Activated T-cell treated with anti-CD3 and anti-CD28 coated beads, Interleukin-2, amount 50 U/mL, for 72 hours (primary cell): ENCODE results near the gene RIPOR1. TPM values are rescaled to one million over a fixed set of nuclear protein-coding genes. Genes with fewer than 3 reads are reported as not detected.
A peak's percentile ranks its signal among the peaks of the same experiment; 100 is the strongest.

ENCODE experiments used
- ATAC-seq, 2 donors: fragments of 150-1000 bp; cut with Tn5 transposase; replicated peaks in 1 of 2; 2 replicates each; pipeline ENCODE4 v1.10.0; 2021; ENCODE audit warnings: moderate library complexity in 2 of 2, mild to moderate bottlenecking in 1 of 2
- DNase-seq, 2 donors: peaks; one replicate each; pipeline ENCODE4 v3.0.0; 2021 to 2022; ENCODE audit warnings: mixed read lengths in 1 of 2
- H3K27ac Mint-ChIP-seq: one replicate; pipeline ENCODE4 v1.8.0; 2022; ENCODE audit warnings: mild to moderate bottlenecking, moderate library complexity, mixed read lengths
- H3K27me3 Mint-ChIP-seq: one replicate; pipeline ENCODE4 v1.8.0; 2022; ENCODE audit warnings: low read depth, mixed read lengths
- H3K36me3 Mint-ChIP-seq, 2 donors: one replicate each; pipeline ENCODE4 v1.8.0; 2022; ENCODE audit warnings: mixed read lengths in 2 of 2, mild to moderate bottlenecking in 1 of 2; ENCODE audit not compliant: insufficient read depth in 2 of 2
- H3K4me1 Mint-ChIP-seq: one replicate; pipeline ENCODE4 v1.8.0; 2022; ENCODE audit warnings: low read depth, mixed read lengths
- H3K4me3 Mint-ChIP-seq, 2 donors: one replicate each; pipeline ENCODE4 v1.8.0; 2022; ENCODE audit warnings: mild to moderate bottlenecking in 2 of 2, mixed read lengths in 2 of 2, moderate library complexity in 2 of 2
- H3K9me3 Mint-ChIP-seq, 2 donors: one replicate each; pipeline ENCODE4 v1.8.0; 2022; ENCODE audit warnings: mixed read lengths in 2 of 2
- total RNA-seq, 2 donors: library from RNA; stranded (reverse); gene quantifications; one replicate each; pipeline ENCODE4 v1.2.3, GENCODE V29; 2022

RIPOR1 gene
- total RNA-seq, 2 donors from 2014 or later: 34.2 to 54.6 TPM

- Mint-ChIP-seq H3K4me1 (peaks cover 38% of the 10 kb centered on the region), H3K4me3 (no peak overlapping the region), H3K27me3 (no peaks in the 10 kb centered on the region), H3K36me3 (no peaks in the 10 kb centered on the region), H3K9me3 (no peaks in the 10 kb centered on the region), H3K27ac (peak overlapping the region; percentile 7)
- ATAC-seq (no peak), DNase-seq (no peak)
Observed at GRCh38 chr16:67593701-67594100, 65.1 kb downstream of the RIPOR1 start.

- no peak for ATAC-seq
- Mint-ChIP-seq H3K4me3 (peak overlapping the region in 1 of 2 donors; percentile 39), H3K36me3 (no peaks in the 10 kb centered on the region), H3K27me3 (no peaks in the 10 kb centered on the region), H3K9me3 (no peaks in the 10 kb centered on the region), H3K4me1 (peaks cover 38% of the 10 kb centered on the region), H3K27ac (peak overlapping the region; percentile 87)
- no peak for DNase-seq
Observed at GRCh38 chr16:67594256-67594915, 65.8 kb downstream of the RIPOR1 start.

GRCh38 chr16:67594956-67595355 is 66.3 kb downstream of the RIPOR1 start:
- peak in 1 of 2 donors; percentile 2 for DNase-seq
- peak in 1 of 2 donors; percentile 84 for ATAC-seq
- H3K4me1 Mint-ChIP-seq: peaks cover 38% of the 10 kb centered on the region

More at GRCh38 chr16:67594956-67595355, 66.3 kb downstream of the RIPOR1 start:
- H3K27me3 Mint-ChIP-seq: no peaks in the 10 kb centered on the region
- no peaks in the 10 kb centered on the region for H3K9me3 Mint-ChIP-seq
- no peaks in the 10 kb centered on the region for H3K36me3 Mint-ChIP-seq
- peak overlapping the region; percentile 58 for H3K27ac Mint-ChIP-seq
- peak overlapping the region in 1 of 2 donors; percentile 39 for H3K4me3 Mint-ChIP-seq

Other genes starting within 250 kb of the RIPOR1 start
- gene PLEKHG4, start 249.3 kb upstream of the RIPOR1 start, total RNA-seq: 10 to 100 TPM; 30.4 to 46.9 TPM
- gene KCTD19, start 202.1 kb upstream of the RIPOR1 start, total RNA-seq: 1 to 10 TPM; 7.9 to 8.5 TPM
- 1 to 10 TPM; 3.1 to 4.4 TPM for gene LRRC36, start 202.0 kb upstream of the RIPOR1 start, total RNA-seq
- under 1 TPM in 1 of 2 donors, not detected in 1; 0.16 TPM for gene TPPP3, start 135.3 kb upstream of the RIPOR1 start, total RNA-seq
- gene ZDHHC1, start 112.4 kb upstream of the RIPOR1 start, total RNA-seq: 1 to 10 TPM; 1.9 to 2.1 TPM
- gene HSD11B2, start 97.7 kb upstream of the RIPOR1 start, total RNA-seq: 1 to 10 TPM in 1 of 2 donors, under 1 TPM in 1; 0.53 to 1.1 TPM
- 10 to 100 TPM; 27.9 to 28.1 TPM for gene ATP6V0D1, start 47.7 kb upstream of the RIPOR1 start, total RNA-seq
- gene AGRP, start 45.3 kb upstream of the RIPOR1 start, total RNA-seq: not detected
- 10 to 100 TPM; 55.5 to 71.1 TPM for gene CTCF, start 33.7 kb downstream of the RIPOR1 start, total RNA-seq
- 100 to 1,000 TPM; 182 to 196 TPM for gene CARMIL2, start 116.3 kb downstream of the RIPOR1 start, total RNA-seq
- gene ACD, start 131.4 kb downstream of the RIPOR1 start, total RNA-seq: 10 to 100 TPM; 53.6 to 73.0 TPM
- 1 to 10 TPM; 7.2 to 9.2 TPM for gene PARD6A, start 132.1 kb downstream of the RIPOR1 start, total RNA-seq
- 10 to 100 TPM; 12.0 to 18.3 TPM for gene ENKD1, start 137.9 kb downstream of the RIPOR1 start, total RNA-seq
- 1 to 10 TPM; 4.9 to 5.9 TPM for gene C16orf86, start 138.0 kb downstream of the RIPOR1 start, total RNA-seq
- gene GFOD2, start 190.5 kb downstream of the RIPOR1 start, total RNA-seq: 10 to 100 TPM; 11.3 to 11.6 TPM